ENCODE results near the gene PPP1R12B.
"Not testable (repeated sequence)": the region's sequence is repeated elsewhere in the genome, so short reads cannot be mapped to it uniquely, and the experiment has no call there.

The PPP1R12B gene

DNA sequence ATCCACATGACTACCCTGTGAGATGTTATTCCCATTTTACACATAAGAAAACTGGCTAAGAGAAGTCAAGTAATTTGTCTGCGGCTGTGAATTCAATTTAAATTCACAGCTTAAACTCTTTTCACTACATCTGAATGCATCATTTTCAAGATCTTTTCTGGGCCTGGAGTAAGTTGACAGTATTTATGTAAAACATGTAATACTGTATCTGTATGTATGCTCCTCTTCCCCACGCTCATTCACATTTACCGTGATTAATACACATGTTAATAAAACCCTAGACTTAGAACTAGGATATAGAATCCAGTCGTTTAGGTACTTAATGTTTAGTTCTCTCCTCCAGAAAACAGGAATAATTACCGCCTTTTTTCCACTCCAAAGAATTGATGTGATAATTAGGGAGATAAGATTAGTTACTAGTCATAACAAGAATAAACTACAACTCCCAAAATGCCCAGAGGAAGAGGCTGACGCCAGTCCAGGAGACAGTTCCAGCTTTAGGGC is 442 bp upstream of the PPP1R12B start:
- no peak for DNase-seq

DNA sequence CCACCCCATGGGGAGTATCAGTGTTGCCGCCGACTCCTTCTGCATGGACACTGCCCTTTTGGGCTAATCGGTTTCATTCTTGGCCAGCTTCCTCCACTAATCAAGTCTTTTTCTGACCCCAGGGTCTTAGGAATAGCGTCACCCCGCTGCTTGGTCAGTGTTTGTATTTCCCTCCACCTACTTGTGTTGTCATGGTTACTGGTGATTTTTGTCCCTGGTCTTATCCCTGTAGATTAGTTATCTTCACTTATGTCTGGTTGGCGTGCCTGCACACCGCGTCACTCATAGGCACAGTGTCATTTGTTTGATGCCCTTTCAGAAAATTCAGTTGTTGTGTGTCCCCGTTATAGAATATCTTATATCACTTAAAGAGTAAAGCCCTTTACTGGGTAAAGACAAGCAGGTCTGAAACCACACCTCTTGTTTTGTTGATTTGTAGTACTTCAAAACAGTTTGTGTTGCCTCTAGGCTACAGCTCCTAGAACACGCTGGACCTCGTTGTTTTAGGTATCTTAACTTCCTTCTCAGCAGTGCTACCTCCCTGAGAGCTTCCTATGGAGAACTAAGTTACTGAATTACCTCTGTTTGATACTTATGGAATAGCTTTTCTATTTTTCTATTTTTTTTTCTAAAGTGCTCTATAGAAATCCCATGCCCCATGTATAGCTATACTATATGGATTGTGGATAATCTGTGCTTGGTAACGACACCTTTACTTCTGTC is 868 bp downstream of the PPP1R12B start:
- peak in 1 of 6 experiments; percentile 36 for DNase-seq

DNA sequence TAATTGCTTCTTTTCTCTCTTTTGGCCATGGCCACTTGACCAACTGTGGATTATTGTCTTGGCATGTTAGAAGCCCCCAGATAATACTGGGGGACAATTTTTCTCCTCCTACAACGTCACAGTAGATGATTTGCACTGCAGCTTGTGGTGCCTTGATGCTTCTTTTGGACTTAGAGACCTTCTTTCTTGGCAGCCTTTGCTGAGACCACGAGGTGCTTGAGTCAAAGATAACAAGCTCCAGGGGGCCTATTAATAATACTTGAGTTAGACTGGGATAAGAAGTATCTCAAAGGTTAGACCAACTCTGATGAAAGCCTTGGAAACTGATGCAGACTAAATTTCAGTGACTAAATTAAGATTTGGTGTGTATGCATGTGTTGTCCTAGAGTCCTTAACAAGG is 3.2 kb downstream of the PPP1R12B start:
- no peak for DNase-seq

DNA sequence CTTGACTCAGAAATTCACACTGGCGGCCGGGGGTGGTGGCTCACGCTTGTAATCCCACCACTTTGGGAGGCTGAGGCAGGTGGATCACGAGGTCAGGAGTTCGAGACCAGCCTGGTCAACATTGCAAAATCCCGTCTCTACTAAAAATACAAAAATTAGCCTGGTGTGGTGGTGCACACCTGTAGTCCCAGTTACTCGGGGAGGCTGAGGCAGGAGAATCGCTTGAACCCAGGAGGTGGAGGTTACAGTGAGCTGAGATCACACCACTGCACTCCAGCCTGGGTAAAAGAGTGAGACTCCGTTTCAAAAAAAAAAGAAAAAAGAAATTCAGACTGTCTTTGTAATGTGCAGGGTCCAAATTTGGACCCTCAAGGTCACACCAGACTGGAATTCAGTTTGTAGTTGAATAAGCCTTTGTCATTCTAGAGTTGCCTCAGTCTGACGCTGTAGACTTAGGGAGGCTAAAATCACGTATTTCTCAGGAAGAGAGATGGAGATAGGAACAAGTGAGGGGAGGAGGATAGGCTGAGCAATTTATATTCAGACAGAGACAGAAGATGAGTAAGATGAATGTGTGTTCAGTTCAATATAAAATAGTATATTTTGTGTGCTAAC is 4.2 kb downstream of the PPP1R12B start:
- not testable (repeated sequence) for DNase-seq

DNA sequence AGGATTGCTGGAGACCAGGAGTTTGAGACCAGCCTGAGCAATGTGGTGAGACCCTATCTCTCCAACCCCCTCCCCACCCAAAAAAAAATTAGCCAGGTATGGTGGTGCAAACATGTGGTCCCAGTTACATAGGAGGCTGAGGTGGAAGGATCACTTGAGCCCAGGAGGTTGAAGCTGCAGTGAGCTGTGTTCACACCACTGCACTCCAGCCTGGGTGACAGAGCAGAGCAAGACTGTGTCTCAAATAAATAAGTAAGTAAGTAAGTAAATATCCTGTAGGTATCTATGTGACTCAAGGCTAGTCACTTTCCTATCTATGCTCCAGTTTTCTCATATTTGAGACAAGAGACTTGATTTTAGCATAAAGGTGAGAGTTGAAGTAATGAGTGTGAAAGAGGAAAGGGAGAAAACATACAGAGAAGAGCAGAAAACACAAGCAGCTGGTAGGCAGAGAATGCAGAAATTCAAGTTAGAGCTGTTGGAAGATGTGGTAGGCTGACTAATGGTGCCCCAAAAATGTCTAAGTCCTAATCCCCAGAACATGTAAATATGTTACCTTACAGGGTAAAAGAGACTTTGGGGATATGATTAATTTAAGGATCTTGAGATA is 7.5 kb downstream of the PPP1R12B start:
- DNase-seq, result no peak

DNA sequence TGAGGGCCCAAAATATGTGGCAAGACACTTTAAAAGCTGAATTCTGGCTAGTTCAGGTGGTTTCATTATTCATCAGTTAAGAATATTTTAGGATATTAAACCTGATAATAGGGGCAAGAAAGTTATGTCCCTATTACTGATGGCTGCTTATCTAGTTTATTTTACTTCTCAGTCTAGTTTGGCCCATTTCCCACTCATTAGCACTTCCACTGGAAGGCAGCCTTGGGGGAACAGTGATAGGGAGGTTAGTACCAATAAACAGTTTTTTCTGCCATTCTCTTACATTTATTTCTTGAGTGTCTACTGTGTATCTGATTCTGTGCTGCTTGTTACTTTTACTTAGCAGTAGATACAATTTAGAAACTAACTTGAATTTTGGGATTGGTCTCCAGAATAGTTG is 9.0 kb downstream of the PPP1R12B start:
- DNase-seq, result no peak

DNA sequence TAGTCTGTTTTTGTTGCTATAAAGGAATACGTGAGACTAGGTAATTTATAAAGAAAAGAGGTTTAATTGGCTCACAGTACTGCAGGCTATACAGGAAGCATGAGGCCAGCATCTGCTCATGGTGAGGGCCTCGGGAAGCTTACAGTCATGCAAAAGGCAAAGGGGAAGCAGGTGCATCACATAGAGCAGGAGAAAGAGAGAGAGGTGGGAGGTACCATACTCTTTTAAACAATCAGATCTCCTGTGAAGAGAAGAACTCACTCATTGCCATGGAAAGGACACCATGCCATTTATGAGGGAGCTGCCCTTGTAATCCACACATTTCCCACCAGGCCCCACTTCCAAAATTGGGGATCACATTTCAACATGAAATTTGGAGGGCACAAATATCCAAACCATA is 12.7 kb downstream of the PPP1R12B start:
- no peak for DNase-seq

DNA sequence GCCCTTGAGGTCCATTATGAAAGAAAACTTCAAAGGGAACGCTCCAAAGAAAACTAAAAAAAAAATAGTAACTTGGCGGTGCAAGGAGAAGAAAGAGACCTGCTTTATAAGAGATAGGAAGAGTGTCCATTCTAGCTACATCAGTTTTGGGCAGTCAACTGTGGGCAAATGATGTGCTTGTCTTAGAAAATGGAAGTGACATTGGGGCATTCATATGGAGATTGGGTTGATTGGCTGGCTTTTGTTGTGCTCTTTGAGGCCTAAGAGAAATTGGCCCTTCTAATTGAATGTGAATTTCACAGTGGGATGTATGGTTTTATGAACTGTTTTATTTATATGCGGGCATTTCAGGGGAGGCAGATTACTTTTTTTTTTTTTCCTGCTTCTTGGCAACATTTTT is 13.2 kb downstream of the PPP1R12B start:
- no peak for DNase-seq

DNA sequence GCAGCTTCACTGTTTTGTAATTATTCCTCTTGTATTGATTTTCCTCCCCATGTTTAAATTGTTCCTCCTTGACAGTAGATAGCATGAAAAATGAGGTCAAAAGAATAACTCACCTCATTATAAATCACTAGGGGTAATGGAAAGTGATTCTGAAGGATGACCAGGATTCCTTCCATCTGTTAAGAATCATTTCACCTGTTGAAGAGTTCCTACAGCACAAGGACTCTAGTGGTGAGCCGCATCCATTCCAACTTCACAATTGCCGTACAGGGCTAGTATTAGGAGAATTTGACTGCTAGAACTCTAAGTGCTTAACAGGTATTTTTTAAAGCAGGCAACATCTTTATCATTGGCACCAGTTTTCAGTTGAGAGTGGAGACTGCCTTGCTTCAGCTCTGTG is 13.7 kb downstream of the PPP1R12B start:
- no peak for DNase-seq

DNA sequence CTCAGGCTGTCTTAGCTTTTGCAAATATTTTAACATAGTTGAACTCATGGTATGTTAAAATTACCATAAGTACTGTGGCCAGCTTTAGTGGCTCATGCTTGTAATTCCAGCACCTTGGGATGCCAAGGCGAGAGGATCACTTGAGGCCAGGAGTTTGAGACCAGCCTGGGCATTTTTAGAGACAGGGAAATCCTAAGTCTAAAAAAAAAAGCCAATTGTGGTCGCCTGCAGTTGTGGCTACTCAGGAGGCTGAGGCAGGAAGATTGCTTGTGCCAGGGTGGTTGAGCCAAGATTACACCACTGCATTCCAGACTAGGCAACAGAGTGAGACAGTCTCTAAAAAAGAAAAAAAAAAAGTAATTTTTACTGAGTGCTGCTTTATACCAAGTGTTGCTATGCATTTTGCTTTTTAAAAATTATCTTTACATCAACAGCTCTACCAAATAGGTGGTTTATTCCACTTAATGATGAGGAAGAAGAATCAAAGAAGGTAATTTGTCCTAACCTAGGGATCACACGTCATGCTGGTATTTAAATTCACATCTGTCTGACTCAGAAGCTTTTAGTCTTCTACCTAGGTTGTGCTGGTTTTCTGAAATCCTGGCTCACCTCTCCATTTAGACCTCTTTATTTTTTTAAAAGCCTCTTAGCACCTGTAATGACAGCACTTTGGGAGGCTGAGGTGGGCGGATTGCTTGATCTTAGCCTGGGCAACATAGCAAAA is 16.8 kb downstream of the PPP1R12B start:
- DNase-seq, result no peak

DNA sequence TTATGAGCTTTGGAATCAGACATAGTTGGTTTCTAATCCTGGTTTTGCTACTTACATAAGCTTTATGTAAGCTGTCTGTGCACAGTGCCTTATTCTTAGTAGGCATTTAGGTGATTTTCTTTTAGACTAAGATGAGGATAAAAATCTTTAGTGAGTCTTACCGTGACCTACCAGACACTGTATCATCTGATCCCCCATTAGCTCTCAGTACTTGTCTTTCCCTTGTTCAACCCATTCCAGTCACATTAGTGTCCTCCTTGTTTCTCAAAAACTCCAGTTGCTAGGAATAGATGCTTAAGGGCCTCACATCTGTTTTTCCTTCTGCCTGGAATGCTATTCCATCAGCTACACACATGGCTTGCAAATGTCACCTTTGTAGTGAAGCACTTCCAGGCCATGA is 18.8 kb downstream of the PPP1R12B start:
- DNase-seq, result no peak

DNA sequence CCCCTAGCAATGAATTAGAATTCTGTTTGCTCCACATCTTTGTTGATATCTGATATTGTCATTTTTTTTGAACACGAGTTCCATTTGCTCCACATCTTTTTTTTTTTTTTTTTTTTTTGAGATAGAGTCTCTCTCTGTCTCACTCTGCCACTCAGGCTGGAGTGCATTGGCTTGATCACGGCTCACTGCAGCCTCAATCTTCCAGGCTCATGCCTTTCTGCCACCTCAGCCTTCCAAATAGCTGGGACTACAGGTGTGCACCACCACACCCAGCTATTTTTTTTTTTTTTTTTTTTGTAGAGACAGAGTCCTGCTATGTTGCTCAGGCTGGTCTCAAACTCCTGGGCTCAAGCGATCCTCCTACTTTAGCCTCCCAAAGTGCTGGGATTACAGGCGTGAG is 22.4 kb downstream of the PPP1R12B start:
- not testable (repeated sequence) for DNase-seq

DNA sequence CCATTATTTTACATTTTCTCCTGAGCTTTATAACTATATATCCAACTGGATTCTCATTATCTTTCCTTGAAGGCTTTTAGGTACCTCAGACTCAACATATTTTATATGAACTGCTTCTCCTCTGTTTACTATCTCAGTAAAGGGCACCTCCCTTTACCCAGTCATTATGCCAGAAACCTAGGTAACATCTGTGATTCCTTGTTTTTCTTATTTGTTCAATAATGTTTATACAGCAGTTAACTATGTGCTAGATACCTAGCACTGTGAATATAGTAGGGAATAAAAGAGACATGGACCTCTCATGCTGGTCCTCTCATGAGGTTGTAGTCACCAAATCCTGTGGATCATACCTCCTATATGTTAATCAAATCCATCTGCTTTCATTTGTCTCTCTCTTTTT is 25.6 kb downstream of the PPP1R12B start:
- DNase-seq, result no peak

DNA sequence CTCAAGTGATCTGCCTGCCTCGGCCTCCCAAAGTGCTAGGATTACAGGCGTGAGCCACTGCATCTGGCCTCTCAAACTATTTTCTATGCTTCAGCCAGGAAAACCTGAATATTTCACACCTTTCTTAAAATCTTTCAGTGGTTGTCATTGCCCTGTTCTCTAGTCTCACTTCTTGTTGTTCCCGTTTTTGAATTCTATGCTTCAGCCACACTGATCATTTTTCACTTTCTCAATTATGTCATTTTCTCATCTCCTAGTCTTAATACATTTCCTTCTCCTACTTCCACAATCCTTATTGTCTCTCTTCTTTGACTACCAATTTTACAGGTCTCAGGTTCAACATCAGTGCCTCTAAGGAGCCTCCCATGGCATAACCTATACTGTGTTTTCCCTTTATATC is 26.7 kb downstream of the PPP1R12B start:
- not testable (repeated sequence) for DNase-seq

DNA sequence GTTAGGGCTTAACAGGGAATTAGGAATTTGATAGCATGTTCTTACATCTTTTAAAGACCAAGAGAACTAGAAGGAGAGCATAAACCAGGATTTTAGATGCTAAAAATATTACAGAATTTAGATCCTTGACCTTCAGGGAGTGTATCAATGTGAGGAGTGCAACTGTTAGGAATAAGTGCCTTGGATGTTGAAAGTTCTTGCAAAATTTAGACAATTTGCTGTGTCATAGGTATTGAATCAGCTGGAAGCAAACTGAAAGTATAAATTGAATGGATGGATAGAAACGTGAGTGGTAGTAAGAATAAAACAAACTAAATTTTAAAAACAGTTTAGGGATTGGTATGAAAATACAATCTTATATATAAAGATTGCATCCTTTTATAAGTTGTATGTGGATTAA is 27.7 kb downstream of the PPP1R12B start:
- DNase-seq, result no peak

DNA sequence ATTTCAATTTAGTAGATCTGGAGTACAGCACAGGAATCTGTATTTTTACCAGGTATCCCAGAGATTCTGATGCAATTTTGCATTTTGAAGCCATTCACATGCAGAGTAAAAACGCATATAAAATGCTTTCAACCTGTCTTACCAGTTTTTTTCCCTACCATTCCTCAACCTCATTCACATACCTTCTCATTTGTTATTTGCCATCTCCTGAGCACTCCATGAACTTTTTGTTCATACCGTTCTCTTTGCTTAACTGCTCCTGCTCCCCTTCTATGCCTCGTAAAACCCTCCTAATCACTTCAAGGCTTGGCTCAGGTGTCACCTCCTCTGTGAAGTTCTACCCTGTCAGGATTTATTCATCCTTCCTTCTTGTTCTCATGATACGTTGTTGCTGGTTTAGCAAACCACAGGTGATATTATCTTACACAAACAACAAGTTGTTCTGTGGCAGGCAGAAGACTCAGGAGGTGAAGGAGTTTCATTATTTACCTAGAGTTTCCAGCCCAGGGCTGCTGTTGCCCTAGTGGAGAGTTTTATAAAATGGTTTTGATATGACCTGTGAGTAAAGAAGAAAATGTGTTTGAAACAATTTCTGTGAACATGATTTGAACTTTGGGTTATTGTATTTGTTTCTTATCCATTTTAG is 31.5 kb downstream of the PPP1R12B start:
- peak in 1 of 6 experiments; percentile 5 for DNase-seq

DNA sequence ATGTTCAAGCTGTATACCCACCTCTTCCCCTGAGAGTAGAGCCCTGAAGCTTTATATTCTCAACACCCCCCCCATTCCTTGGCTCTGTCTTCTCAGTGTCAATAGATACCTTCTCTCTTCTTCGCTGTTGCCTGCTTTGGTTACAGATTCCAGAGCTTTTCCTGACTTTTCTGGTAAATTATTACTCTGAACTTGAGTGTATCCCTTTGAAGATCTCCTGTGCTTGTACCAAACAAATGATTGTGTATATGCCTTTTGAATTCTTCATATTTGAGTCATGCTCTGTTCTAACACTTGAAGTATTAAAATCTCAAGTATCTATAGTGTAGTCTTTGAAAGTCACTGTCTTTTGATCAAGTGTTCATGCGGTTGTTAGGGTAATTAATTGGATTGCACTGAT is 32.0 kb downstream of the PPP1R12B start:
- not testable (repeated sequence) for DNase-seq

DNA sequence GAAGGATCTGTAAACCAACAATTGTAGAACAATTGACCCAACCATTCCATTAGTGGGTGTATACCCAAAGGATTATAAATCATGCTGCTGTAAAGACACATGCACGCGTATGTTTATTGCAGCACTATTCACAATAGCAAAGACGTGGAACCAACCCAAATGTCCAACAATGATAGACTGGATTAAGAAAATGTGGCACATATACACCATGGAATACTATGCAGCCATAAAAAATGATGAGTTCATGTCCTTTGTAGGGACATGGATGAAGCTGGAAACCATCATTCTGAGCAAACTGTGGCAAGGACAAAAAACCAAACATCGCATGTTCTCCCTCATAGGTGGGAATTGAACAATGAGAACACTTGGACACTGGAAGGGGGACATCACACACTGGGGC is 33.4 kb downstream of the PPP1R12B start:
- DNase-seq, result not testable (repeated sequence)

DNA sequence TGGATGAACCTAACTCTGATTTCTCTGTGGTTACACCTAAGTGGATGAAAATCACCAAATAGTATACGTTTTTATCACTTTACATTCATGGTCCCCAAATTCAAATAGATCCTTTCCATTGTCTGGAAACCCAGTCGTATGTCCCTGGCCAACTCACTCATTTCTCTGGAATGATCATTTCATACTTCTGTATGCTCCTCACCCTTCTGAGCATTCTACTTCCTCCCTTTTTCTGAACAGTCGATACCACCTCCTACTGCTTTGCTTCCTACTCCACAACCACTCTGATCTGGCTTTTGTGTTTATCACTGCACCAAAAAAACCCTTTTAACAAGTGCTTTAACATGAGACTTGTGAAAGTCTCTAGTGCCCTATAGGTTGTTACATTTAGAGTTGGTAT is 47.3 kb downstream of the PPP1R12B start:
- DNase-seq, result not testable (repeated sequence)

DNA sequence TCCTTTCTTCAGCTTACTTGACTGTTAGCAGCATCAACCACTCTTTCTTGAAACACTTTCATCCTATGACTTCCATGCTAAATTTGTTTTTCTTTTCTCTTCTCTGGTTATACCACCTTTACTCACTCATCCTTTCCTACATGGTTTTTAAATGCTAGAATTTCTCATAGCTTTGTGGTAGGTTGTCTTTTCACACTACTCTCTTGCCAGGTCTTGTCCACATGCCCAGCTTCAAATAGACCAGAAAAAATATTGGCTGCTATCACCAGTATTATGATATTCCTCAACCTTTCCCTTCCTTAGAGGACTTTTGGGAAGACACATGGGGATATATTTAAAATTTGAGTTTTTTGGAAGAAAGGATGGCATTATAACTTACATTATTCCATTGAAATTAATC is 48.8 kb downstream of the PPP1R12B start:
- DNase-seq, result no peak

DNA sequence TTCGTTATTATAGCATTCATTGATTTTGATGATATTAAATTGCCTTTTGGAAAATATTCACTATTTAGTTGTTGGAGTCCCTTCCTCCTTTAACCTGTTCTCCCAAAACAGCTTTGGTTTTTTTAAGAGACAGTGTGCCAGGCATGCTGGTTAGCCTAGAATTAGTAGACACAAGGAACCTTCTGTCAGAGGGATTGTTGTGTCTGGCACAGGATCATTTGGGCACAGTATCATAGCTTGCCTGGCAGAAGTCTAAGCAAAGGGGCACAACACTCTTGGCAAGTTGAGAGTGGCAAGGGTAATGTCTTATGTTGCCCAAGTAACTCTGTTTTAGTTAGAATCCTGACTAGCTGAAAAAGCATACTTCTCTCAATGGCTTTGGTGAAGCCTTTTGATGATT is 49.9 kb downstream of the PPP1R12B start:
- not testable (repeated sequence) for DNase-seq

DNA sequence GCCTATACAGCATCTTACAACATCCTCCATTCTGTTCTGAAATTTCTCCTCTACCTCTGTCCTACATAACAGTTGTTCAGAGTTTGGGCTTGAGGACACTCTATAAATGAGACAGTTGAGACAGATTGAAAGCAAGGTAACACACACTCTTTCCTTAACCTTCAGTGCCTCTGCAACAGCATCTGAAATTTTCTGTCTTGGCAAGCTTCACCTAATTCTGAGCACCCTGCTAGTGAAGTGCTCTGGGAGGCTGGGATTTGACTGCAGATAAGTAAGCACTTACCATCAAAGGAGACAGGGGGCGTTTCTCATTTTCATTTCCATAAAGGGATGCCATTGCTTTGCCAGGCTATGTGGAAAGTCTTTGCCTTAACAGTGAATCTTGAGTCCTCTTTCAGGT is 53.3 kb downstream of the PPP1R12B start:
- DNase-seq, result not testable (repeated sequence)

DNA sequence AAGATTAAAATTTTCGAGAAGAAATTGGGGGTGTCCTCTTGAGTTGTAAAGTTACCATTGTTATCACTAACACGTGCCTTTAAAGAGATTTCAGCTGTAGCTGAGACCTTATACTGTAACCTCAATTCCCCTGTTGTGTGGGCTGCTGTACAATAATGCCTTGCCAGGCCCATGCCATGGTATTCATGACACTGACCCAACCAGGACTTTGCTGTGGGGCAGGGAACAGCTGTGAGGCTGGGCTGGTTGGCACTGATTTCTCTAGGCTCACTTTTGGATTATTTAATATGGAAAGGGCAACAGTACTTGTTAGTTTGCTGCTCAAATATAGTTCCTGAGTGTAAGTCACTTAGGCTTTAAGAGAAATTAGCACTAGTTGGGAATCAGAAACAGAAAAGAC is 54.9 kb downstream of the PPP1R12B start:
- DNase-seq, result not testable (repeated sequence)

Data from stimulated activated naive CD4-positive, alpha-beta T cell (primary cell).